Astrocyte (in vitro differentiated cells and primary cell): ENCODE data around the gene PHKA2.

Experiments used
- EZH2 ChIP-seq: IDR thresholded peaks from 2 replicates; pipeline ENCODE4 v1.6.1; 2012; ENCODE audit warnings: mild to moderate bottlenecking, low read length, inconsistent platforms; ENCODE audit not compliant: insufficient read depth
- TF ChIP-seq, protein P1 (sequence below): IDR thresholded peaks from 2 replicates; pipeline ENCODE4 v1.5.1; 2011; ENCODE audit warnings: low read depth, mild to moderate bottlenecking, inconsistent platforms, low read length, moderate library complexity; ENCODE audit not compliant: insufficient read depth

DNA sequence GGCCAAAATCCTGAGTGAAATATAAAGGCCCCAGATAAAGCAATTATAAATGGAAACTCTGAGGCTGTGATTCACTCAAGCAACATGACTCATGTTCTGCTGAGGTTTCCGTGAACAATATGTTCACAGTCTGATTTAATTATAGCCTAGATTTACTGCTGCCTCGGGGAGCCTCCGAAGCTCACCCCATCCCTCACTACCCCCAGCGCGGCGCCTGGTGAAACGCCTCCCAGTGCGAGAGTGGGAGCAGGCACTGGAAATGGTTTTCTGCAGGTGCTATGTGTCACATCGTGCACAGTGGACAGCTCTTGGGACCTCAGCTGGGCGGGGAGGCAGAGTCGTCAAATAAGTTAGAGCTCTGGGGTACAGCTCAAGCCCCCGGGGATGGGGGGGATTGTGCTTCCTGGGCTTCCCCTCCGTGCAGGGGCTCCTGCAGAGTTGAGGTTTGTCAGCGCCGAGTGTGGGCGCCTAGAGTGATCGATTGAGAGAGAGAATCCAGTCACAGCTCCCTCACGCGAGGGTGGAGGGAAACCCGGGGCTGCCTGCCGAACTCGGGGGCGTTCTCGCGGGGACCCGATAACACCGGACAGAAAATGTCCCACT lies 110.6 kb downstream of the PHKA2 start:
- TF ChIP-seq, protein P1, sequence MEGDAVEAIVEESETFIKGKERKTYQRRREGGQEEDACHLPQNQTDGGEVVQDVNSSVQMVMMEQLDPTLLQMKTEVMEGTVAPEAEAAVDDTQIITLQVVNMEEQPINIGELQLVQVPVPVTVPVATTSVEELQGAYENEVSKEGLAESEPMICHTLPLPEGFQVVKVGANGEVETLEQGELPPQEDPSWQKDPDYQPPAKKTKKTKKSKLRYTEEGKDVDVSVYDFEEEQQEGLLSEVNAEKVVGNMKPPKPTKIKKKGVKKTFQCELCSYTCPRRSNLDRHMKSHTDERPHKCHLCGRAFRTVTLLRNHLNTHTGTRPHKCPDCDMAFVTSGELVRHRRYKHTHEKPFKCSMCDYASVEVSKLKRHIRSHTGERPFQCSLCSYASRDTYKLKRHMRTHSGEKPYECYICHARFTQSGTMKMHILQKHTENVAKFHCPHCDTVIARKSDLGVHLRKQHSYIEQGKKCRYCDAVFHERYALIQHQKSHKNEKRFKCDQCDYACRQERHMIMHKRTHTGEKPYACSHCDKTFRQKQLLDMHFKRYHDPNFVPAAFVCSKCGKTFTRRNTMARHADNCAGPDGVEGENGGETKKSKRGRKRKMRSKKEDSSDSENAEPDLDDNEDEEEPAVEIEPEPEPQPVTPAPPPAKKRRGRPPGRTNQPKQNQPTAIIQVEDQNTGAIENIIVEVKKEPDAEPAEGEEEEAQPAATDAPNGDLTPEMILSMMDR, result no peak
- TF ChIP-seq EZH2, result no peak
